AG04449 (cell line): ENCODE results near the gene APOE.
"Not testable (repeated sequence)": the region's sequence is repeated elsewhere in the genome, so short reads cannot be mapped to it uniquely, and the experiment has no call there.

Experiments
- CTCF ChIA-PET: fragments of 350-600 bp; formaldehyde crosslinking; extraction: SDS; loops from one replicate; lab custom pipeline; 2021; ENCODE audit warnings: antibody characterized with exemption; lab: Yijun Ruan, JAX
- POLR2A ChIA-PET: fragments of 400-600, 350-600 bp; formaldehyde crosslinking; extraction: SDS; loops from one replicate; lab custom pipeline; 2020; ENCODE audit warnings: antibody characterized with exemption, inconsistent platforms; lab: Yijun Ruan, JAX
- DNase-seq: peaks from one replicate; pipeline ENCODE4 v3.0.0-alpha.2; 2010; ENCODE audit warnings: low read depth, low spot score
- H3K4me3 ChIP-seq: 2 replicates; pipeline ENCODE4 v1.5.1; 2011; ENCODE audit warnings: low read depth, mild to moderate bottlenecking, control low read depth, low read length
- TF ChIP-seq, protein P1 (sequence below): IDR thresholded peaks from one replicate; pipeline ENCODE4 v1.5.1; 2011; ENCODE audit warnings: mild to moderate bottlenecking, moderate library complexity, low read length, control low read depth, inconsistent platforms; ENCODE audit not compliant: insufficient read depth; ENCODE audit errors: missing control alignments

APOE gene

DNA sequence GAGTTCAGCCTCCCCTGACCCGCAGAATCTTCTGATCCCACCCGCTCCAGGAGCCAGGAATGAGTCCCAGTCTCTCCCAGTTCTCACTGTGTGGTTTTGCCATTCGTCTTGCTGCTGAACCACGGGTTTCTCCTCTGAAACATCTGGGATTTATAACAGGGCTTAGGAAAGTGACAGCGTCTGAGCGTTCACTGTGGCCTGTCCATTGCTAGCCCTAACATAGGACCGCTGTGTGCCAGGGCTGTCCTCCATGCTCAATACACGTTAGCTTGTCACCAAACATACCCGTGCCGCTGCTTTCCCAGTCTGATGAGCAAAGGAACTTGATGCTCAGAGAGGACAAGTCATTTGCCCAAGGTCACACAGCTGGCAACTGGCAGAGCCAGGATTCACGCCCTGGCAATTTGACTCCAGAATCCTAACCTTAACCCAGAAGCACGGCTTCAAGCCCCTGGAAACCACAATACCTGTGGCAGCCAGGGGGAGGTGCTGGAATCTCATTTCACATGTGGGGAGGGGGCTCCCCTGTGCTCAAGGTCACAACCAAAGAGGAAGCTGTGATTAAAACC lies 1.1 kb upstream of the APOE start:
- ChIA-PET CTCF (interaction anchor here (0.6 to 10.3 kb wide), 24 partner anchors 8 to 434 kb away, joined by 3 to 208 read pairs (median 4); partner anchors contain the start of genes APOC1, CLASRP, CLPTM1 and TOMM40), POLR2A (interaction anchor here (0.8 kb wide), 1 partner anchor 50 kb away, joined by 3 read pairs; the partner anchor contains the start of gene CLPTM1)
- no peak for DNase-seq
- TF ChIP-seq, protein P1, sequence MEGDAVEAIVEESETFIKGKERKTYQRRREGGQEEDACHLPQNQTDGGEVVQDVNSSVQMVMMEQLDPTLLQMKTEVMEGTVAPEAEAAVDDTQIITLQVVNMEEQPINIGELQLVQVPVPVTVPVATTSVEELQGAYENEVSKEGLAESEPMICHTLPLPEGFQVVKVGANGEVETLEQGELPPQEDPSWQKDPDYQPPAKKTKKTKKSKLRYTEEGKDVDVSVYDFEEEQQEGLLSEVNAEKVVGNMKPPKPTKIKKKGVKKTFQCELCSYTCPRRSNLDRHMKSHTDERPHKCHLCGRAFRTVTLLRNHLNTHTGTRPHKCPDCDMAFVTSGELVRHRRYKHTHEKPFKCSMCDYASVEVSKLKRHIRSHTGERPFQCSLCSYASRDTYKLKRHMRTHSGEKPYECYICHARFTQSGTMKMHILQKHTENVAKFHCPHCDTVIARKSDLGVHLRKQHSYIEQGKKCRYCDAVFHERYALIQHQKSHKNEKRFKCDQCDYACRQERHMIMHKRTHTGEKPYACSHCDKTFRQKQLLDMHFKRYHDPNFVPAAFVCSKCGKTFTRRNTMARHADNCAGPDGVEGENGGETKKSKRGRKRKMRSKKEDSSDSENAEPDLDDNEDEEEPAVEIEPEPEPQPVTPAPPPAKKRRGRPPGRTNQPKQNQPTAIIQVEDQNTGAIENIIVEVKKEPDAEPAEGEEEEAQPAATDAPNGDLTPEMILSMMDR: no peak
- no peak overlapping the region for H3K4me3 ChIP-seq

DNA sequence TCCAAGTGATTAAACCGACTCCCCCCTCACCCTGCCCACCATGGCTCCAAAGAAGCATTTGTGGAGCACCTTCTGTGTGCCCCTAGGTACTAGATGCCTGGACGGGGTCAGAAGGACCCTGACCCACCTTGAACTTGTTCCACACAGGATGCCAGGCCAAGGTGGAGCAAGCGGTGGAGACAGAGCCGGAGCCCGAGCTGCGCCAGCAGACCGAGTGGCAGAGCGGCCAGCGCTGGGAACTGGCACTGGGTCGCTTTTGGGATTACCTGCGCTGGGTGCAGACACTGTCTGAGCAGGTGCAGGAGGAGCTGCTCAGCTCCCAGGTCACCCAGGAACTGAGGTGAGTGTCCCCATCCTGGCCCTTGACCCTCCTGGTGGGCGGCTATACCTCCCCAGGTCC lies 2.0 kb downstream of the APOE start:
- TF ChIP-seq, protein P1: no peak
- H3K4me3 ChIP-seq: no peak overlapping the region
- no peak for DNase-seq
- POLR2A ChIA-PET: no interaction called here
- CTCF ChIA-PET: interaction anchor here (1.1 to 10.3 kb wide), 2 partner anchors 47 to 137 kb away, joined by 3 to 208 read pairs; partner anchors contain the start of gene CLPTM1

DNA sequence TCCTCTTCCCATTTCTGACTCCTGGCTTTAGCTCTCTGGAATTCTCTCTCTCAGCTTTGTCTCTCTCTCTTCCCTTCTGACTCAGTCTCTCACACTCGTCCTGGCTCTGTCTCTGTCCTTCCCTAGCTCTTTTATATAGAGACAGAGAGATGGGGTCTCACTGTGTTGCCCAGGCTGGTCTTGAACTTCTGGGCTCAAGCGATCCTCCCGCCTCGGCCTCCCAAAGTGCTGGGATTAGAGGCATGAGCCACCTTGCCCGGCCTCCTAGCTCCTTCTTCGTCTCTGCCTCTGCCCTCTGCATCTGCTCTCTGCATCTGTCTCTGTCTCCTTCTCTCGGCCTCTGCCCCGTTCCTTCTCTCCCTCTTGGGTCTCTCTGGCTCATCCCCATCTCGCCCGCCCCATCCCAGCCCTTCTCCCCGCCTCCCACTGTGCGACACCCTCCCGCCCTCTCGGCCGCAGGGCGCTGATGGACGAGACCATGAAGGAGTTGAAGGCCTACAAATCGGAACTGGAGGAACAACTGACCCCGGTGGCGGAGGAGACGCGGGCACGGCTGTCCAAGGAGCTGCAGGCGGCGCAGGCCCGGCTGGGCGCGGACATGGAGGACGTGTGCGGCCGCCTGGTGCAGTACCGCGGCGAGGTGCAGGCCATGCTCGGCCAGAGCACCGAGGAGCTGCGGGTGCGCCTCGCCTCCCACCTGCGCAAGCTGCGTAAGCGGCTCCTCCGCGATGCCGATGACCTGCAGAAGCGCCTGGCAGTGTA lies 2.7 kb downstream of the APOE start:
- CTCF ChIA-PET: interaction anchor here (1.1 to 10.3 kb wide), 2 partner anchors 47 to 137 kb away, joined by 3 to 208 read pairs; partner anchors contain the start of gene CLPTM1
- DNase-seq: no peak
- TF ChIP-seq, protein P1: no peak
- no peak overlapping the region for H3K4me3 ChIP-seq
- POLR2A ChIA-PET: no interaction called here

DNA sequence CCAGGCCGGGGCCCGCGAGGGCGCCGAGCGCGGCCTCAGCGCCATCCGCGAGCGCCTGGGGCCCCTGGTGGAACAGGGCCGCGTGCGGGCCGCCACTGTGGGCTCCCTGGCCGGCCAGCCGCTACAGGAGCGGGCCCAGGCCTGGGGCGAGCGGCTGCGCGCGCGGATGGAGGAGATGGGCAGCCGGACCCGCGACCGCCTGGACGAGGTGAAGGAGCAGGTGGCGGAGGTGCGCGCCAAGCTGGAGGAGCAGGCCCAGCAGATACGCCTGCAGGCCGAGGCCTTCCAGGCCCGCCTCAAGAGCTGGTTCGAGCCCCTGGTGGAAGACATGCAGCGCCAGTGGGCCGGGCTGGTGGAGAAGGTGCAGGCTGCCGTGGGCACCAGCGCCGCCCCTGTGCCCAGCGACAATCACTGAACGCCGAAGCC lies 3.3 kb downstream of the APOE start:
- CTCF ChIA-PET: interaction anchor here (10.3 kb wide), 1 partner anchor 46 kb away, joined by 208 read pairs; the partner anchor contains the start of gene CLPTM1
- POLR2A ChIA-PET: no interaction called here
- H3K4me3 ChIP-seq: no peak overlapping the region
- TF ChIP-seq, protein P1: no peak
- DNase-seq: no peak

DNA sequence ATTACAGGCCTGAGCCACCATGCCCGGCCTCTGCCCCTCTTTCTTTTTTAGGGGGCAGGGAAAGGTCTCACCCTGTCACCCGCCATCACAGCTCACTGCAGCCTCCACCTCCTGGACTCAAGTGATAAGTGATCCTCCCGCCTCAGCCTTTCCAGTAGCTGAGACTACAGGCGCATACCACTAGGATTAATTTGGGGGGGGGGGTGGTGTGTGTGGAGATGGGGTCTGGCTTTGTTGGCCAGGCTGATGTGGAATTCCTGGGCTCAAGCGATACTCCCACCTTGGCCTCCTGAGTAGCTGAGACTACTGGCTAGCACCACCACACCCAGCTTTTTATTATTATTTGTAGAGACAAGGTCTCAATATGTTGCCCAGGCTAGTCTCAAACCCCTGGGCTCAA lies 4.2 kb downstream of the APOE start:
- ChIA-PET CTCF (interaction anchor here (2.7 kb wide), 1 partner anchor 42 kb away, joined by 18 read pairs; no protein-coding TSS in a partner anchor), POLR2A (interaction anchor here (0.6 kb wide), 1 partner anchor 163 kb away, joined by 4 read pairs; no protein-coding TSS in a partner anchor)
- TF ChIP-seq, protein P1: no peak
- DNase-seq: no peak
- no peak overlapping the region for H3K4me3 ChIP-seq

DNA sequence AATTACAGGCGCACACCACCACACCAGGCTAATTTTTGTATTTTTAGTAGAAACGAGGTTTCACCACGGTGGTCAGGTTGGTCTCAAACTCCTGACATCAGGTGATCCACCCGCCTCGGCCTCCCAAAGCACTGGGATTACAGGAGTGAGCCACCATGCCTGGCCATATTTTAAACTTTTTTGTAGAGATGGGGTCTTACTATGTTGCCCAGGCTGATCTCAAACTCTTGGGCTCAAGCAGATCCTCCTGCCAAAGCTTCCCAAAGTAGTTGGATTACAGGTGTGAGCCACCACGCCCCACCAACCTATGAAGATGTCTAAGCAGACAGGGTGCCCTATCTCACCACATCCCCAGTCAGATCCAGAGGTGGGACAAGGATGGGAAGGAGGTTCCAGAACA lies 6.3 kb downstream of the APOE start:
- CTCF ChIA-PET: interaction anchor here (0.8 to 2.7 kb wide), 8 partner anchors 10 to 427 kb away, joined by 3 to 18 read pairs (median 6); no protein-coding TSS in a partner anchor
- POLR2A ChIA-PET, H3K4me3 ChIP-seq, DNase-seq: not testable (repeated sequence)
